ENCODE results near the gene ROR2.
"Not testable (repeated sequence)": the region's sequence is repeated elsewhere in the genome, so short reads cannot be mapped to it uniquely, and the experiment has no call there.

The ROR2 gene

GRCh38 chr9:91661451-91661850, 288.6 kb downstream of the ROR2 start:
- DNase-seq = no peak

GRCh38 chr9:91660521-91660920, 289.5 kb downstream of the ROR2 start:
- no peak for DNase-seq

DNA sequence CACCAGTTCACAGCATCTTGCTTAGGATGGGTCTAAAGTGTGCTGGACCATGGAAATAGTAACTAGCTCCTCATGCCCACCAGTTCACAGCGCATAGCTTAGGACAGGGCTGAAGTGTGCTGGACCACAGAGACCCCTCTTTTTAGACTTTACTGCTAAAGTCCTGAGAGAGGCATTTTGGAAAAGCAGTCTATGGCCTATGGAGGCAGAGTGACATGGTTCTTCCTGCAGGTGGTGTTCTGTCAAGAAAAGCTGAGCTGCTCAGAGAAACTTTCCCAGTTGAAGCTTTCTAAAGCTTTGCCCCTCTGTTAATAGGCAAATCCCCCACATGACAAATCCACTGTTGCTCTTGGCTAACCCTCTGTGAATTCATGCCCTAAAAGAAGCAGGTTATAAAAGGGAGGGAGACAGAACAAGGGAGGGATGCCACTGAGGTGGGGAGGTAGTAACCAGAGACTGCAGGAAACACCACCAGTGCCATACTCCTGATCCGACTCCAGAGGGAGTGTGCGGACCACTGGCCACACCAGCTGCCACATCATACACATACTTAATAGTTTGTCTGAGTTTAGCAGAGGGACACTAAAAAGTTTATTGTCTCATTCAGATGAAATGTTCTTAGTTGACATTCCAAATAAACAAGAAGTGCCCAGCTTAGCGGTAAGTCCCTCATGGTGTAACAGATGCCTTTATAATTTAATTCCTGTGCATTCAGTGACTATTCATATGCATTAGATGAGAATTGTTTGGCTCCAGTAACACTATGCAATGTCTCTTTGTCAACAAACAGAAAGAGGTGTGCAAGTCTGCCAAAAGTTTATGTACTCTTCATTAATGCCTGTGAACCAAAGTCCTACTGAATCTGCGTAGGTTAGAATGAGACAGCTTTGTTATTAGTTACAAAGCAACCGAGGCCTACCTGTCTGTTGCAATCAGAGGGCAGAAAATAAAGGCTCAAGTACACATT, 290.2 kb downstream of the ROR2 start:
- DNase-seq = no peak

DNA sequence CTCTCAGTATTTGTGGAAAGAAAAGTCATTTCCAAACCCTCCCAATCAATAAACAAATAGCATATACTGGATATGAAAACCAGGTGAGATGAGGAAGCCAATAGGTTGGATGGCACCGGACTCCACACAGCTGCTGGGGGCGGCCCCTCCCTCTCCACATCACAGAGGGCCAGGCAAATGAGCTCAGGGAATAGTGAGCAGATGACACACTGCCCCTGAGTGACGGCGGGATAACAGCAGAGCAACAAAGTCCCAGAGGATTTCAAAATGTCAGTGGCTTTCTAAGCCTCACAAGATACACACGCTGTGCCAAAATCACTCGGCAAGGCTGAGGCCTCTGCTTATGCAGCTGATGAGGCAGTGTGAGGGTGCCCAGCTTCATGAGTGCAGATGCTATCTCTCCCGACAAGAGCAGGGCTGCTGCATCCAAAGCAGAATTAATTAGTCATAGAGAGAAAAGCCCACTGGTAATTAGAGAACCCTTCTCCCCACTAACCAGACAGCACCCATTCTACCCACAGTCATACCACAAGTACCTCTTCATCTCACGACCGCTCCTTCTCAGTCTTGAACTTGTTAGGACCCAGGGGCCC, 291.4 kb downstream of the ROR2 start:
- DNase-seq = no peak

DNA sequence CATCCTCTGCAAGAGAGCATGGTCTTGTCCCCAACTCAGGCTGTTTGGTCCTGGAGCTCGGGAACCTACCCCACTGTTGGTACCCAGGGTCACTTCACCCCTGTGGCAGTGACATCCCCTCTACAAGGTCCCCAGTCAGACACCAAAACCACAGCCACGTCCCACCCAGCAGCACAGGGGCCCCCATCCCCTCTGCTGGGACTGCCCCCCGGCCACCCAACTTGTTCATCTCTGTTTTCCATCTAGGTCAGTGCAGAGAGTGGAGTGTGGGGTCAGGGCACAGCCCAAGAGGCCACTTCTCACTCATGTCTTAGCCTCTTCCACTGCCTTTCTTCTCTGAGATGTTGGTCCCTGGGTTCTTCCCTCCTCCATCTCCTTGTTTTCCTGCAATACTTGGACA, 292.5 kb downstream of the ROR2 start:
- no peak for DNase-seq

DNA sequence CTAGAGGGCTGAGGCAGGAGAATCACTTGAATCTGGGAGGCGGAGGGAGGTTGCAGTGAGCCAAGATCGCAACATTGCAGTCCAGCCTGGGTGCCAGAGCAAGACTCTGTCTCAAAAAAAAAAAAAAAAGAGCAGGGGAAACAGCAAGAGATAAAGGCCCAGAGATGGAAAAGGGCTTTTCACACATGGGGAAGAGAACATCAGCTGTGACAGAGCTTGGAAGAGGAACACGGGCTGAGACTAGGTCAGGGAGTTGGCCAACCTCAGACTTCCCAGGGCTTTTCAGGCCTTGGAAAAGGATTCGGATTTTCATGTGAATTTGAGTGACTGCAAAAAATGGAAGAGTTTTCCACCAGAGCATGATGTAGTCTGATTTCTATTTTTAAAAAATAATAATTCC, 294.4 kb downstream of the ROR2 start:
- no peak for DNase-seq

- DNase-seq = no peak
Measured at GRCh38 chr9:91655215-91655614, 294.8 kb downstream of the ROR2 start.

- DNase-seq = no peak
Measured at GRCh38 chr9:91654527-91654926, 295.5 kb downstream of the ROR2 start.

DNA sequence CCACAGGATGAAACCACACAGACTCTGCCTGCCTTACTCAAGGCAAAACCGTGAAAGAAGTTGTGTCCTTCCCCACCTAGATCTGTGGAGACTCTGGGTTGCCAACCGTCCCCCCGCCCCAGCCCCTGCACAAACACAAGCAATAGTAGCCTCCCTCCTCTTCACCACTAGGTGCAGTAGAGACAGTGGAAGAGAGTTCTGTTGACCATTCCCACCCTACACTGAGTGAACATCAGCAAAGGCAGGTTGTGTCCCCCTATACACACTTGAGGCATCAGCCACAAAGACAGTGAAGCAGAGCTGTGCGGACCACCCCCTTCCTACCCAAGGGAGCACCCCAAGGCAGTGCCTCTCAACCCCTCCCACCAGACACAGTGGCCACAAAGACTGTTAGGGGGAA, 302.7 kb downstream of the ROR2 start:
- no peak for DNase-seq

GRCh38 chr9:91646702-91647101, 303.3 kb downstream of the ROR2 start:
- no peak for DNase-seq

DNA sequence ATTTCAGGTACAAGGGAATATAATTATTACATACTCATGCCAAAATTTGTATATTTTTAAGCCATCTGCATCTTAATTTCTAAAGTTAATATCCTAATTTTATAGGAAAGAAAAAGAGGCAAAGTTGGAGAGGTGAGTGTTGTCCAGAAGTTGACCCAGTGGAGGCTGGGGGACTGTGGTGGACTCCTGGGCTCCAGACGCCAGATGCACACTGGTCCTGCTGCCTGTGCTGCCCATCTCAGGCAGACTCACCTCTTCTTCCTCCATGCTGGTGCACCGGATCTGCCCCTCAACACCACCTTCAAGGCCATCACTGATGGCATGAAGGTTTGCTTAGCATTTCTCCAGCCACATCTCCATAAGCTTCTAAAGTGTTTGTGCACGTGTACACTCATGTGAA, 305.6 kb downstream of the ROR2 start:
- DNase-seq = no peak

DNA sequence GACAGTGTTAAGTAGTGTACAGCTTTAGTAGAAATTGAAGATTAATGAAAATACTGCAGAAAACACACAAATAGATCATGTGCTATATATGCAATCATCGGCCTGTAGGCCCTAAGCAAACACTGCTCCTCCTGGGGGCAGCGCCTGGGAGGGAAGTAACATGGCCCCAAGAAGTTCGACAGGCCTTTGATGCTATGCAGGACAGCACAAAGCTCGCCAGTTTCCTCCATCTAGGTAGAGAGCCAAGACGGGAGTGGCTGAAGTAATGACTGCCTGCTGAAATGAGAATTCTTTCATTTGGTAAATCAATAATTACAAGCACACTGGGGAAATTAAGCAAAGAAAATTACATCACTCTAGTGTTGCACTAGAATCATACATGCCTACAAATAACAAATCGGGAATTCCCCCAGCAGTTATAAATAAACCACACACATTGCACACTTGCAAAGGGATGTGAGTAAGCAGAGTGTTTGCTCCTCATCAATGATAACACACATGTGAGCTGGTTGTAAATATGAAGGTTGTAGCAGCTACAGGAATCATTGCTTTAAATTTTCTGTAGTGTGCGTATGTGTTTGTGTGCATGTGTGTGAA, 306.4 kb downstream of the ROR2 start:
- DNase-seq = no peak

DNA sequence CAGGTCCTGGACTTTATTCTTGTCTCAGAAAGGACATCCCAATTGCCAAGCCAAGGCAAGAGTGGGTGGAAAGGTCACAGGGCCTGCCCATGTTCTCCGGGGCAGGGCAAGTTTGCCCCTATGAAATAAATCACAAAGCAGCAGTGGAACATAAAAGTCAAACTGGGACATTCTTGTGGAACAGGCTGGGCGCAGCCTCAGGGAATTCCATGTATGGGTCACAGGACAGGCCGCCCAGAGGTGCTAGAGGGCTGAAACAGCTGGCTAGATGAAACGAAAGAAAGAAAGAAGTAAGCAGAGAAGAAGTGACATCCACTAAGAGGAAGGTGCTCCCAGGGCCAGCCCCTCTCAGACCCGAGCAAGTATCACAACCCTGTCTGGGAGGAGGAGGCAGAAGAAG, 307.3 kb downstream of the ROR2 start:
- DNase-seq = no peak

- no peak for DNase-seq
Measured at GRCh38 chr9:91640428-91640827, 309.6 kb downstream of the ROR2 start.

DNA sequence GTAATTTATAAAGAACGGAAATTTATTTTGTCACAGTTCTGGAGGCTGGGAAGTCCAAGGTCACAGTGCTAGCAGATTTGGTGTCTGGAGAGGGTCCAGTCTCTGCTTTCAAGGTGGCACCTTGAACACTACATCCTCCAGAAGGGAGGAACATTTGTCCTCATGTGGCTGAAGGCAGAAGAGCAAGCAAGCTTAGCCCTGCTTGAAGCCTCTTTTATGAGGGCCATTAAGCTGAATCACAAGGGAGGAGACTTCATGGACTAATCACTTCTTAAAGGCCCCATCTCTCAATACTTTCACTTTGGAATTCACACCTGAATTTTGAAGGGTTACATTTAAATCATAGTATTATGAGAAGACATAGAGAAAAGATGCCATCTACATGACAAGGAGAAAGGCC, 311.0 kb downstream of the ROR2 start:
- no peak for DNase-seq

- not testable (repeated sequence) for DNase-seq
Measured at GRCh38 chr9:91634832-91635231, 315.2 kb downstream of the ROR2 start.

- no peak for DNase-seq
Measured at GRCh38 chr9:91629718-91630117, 320.3 kb downstream of the ROR2 start.

DNA sequence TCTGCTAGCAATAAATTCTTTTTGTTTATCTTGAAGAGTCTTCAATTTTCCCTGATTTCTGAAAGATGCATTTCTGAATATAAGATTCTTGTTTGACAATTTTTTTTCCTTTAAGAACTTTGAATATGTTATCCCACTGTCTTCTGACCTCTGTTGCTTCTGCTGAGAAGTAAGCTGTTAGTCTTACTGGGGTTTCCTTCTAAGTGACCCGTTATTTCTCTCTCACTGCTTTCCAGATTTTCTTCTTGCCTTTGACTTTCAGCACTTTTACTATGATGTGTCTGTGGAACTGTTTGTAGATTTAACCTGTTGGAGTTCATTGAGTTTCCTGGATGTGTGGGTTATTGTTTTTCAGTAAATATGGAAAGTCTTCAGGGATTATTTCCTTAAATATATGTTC, 321.1 kb downstream of the ROR2 start:
- DNase-seq = no peak

- no peak for DNase-seq
Measured at GRCh38 chr9:91625331-91625730, 324.7 kb downstream of the ROR2 start.

DNA sequence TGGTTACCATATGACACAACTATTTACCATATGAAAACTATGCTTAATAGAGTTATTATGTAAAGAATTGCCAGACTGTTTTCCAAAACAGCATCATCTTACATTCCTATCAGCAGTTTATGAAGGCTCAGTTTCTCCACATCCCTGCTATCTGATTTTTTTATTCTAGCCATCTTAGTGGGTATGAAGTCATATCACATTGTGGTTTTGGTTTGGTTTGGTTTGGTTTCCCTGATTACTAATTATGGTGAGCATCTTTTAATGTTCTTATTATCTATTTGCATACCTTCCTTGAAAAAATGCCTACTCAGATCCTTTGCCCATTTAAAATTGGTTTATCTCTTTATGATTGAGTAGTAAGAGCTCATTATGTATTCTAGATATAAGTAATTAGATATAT, 327.0 kb downstream of the ROR2 start:
- DNase-seq = no peak

GRCh38 chr9:91622121-91622520, 327.9 kb downstream of the ROR2 start:
- not testable (repeated sequence) for DNase-seq

GRCh38 chr9:91614044-91614443, 336.0 kb downstream of the ROR2 start:
- DNase-seq = not testable (repeated sequence)

GRCh38 chr9:91611582-91611981, 338.4 kb downstream of the ROR2 start:
- DNase-seq = no peak

Measured in CD4-positive, alpha-beta T cell treated with Interleukin-17A for 1 hour (primary cell).